GM12878 (cell line): ENCODE results near the gene FAM20A. TPM values are rescaled to one million over a fixed set of nuclear protein-coding genes. Genes with fewer than 3 reads are reported as not detected.

Experiments
- ATAC-seq: fragments of 200-7000 bp; cut with Tn5 transposase; 3 replicates; pipeline ENCODE4 v1.9.1; 2020; ENCODE audit warnings: mild to moderate bottlenecking, moderate library complexity
- BruUV-seq: library from RNA; stranded (reverse); fragments of 400-500 nt; replicated peaks from 2 replicates; lab custom pipeline; 2021; lab: Mats Ljungman, UMichigan
- CTCF ChIA-PET: fragments of 300-600 bp; sonication (Branson Sonifier 250); formaldehyde crosslinking; extraction: SDS; loops from one replicate; lab custom pipeline; 2021; ENCODE audit warnings: inconsistent platforms; lab: Yijun Ruan, JAX
- POLR2A ChIA-PET: fragments of 350-600 bp; formaldehyde crosslinking; extraction: SDS; loops from one replicate; lab custom pipeline; 2021; ENCODE audit warnings: inconsistent platforms; lab: Charles Lee
- RAD21 ChIA-PET: fragments of 300-600 bp; sonication (Branson Sonifier 250); formaldehyde crosslinking; loops from one replicate; lab custom pipeline; 2023; ENCODE audit warnings: antibody characterized with exemption; ENCODE audit not compliant: unreplicated experiment; lab: Charles Lee
- SMC1A ChIA-PET: fragments of 300-600 bp; sonication (Branson Sonifier 250); formaldehyde crosslinking; loops from one replicate; lab custom pipeline; 2023; ENCODE audit not compliant: unreplicated experiment, uncharacterized antibody; lab: Charles Lee
- DNase-seq: peaks from one replicate; pipeline ENCODE4 v3.0.0-alpha.2; 2011; ENCODE audit warnings: low read depth, low spot score
- FAIRE-seq: peaks from 3 replicates; lab custom pipeline; 2011; peaks lifted over from hg19 to GRCh38; lab: Jason Lieb, UNC
- H2AFZ ChIP-seq: 2 replicates; pipeline ENCODE4 v1.6.0; 2011; ENCODE audit warnings: low read depth, low read length, control low read depth; ENCODE audit not compliant: control insufficient read depth
- H3K27ac ChIP-seq: 2 replicates; pipeline ENCODE4 v1.5.1; 2011; ENCODE audit warnings: control low read depth; ENCODE audit not compliant: control insufficient read depth, insufficient read depth
- H3K27me3 ChIP-seq, 2 experiments: replicated peaks in 1 of 2; 2 replicates each; pipeline versions ENCODE4 v1.6.0 to v1.6.1; 2011; ENCODE audit warnings: low read length in 1 of 2; ENCODE audit not compliant: control insufficient read depth in 2 of 2, insufficient read depth in 2 of 2
- H3K36me3 ChIP-seq, 2 experiments: 2 replicates each; pipeline ENCODE4 v1.5.1; 2011; ENCODE audit warnings: low read length in 1 of 2; ENCODE audit not compliant: control insufficient read depth in 2 of 2, insufficient read depth in 2 of 2
- H3K4me1 ChIP-seq: 2 replicates; pipeline ENCODE4 v1.6.1; 2011; ENCODE audit warnings: mild to moderate bottlenecking, low read length, moderate library complexity, mixed read lengths; ENCODE audit not compliant: control insufficient read depth, insufficient read depth
- H3K4me2 ChIP-seq: 2 replicates; pipeline ENCODE4 v1.6.0; 2011; ENCODE audit warnings: control low read depth; ENCODE audit not compliant: control insufficient read depth, insufficient read depth
- H3K4me3 ChIP-seq: fragments of 200-600 bp; sonication (generic); 2 replicates; pipeline ENCODE4 v1.5.1; 2016
- H3K79me2 ChIP-seq: 2 replicates; pipeline ENCODE4 v1.6.0; 2011; ENCODE audit warnings: low read length; ENCODE audit not compliant: control insufficient read depth, insufficient read depth
- H3K9ac ChIP-seq: 2 replicates; pipeline ENCODE4 v1.8.0; 2011; ENCODE audit warnings: low read length, control low read depth, mixed read lengths; ENCODE audit not compliant: control insufficient read depth, insufficient read depth
- H3K9me3 ChIP-seq: replicated peaks from 3 replicates; pipeline ENCODE4 v1.5.1; 2011; ENCODE audit warnings: mild to moderate bottlenecking, low read length; ENCODE audit not compliant: control insufficient read depth, insufficient read depth
- H4K20me1 ChIP-seq: 2 replicates; pipeline ENCODE4 v1.6.0; 2011; ENCODE audit not compliant: control insufficient read depth, insufficient read depth
- BACH1 ChIP-seq: fragments of 450-650 bp; IDR thresholded peaks from 2 replicates; pipeline ENCODE4 v1.6.1; 2017; ENCODE audit warnings: mild to moderate bottlenecking, borderline replicate concordance
- CHD1 ChIP-seq: IDR thresholded peaks from 2 replicates; pipeline ENCODE4 v1.6.1; 2012; ENCODE audit warnings: low read depth, low read length, improper control_type of control experiment
- ELK1 ChIP-seq: IDR thresholded peaks from 2 replicates; pipeline ENCODE4 v1.6.1; 2012; ENCODE audit warnings: low read depth, low read length, improper control_type of control experiment
- ESRRA ChIP-seq: IDR thresholded peaks from 2 replicates; pipeline ENCODE4 v1.6.1; 2012; ENCODE audit warnings: mild to moderate bottlenecking, low read length, improper control_type of control experiment
- NFIC ChIP-seq: IDR thresholded peaks from 2 replicates; pipeline ENCODE4 v1.6.1; 2012; ENCODE audit warnings: low read depth, mild to moderate bottlenecking, inconsistent platforms, low read length, moderate library complexity
- RELB ChIP-seq: fragments of 450-650 bp; IDR thresholded peaks from 2 replicates; pipeline ENCODE4 v1.6.1; 2017; ENCODE audit warnings: low read depth, mild to moderate bottlenecking, moderate library complexity
- USF1 ChIP-seq: IDR thresholded peaks from 2 replicates; pipeline ENCODE4 v1.6.1; 2011; ENCODE audit warnings: borderline replicate concordance, low read depth, mild to moderate bottlenecking, moderate library complexity, mixed read lengths, low read length; ENCODE audit not compliant: insufficient read depth; ENCODE audit errors: extremely low read length
- ZBTB11 ChIP-seq: fragments of 450-650 bp; formaldehyde crosslinking; IDR thresholded peaks from 2 replicates; pipeline ENCODE4 v1.5.0; 2022; ENCODE audit warnings: mild to moderate bottlenecking, missing genetic modification characterization
- ZNF24 ChIP-seq: fragments of 450-650 bp; IDR thresholded peaks from 2 replicates; pipeline ENCODE4 v1.6.1; 2017; ENCODE audit warnings: antibody characterized with exemption, mild to moderate bottlenecking
- WGBS: methylation state at CpG from one replicate; pipeline ENCODE4 v1.1.6; 2016; ENCODE audit warnings: low lambda C conversion rate; ENCODE audit not compliant: insufficient replicate concordance, insufficient coverage; ENCODE audit errors: missing lambda C conversion rate; 5-methylcytosine and 5-hydroxymethylcytosine counted together
- in situ Hi-C: fragments of 300-500 bp; cut with MboI; formaldehyde crosslinking; loops from 9 replicates; pipeline ENCODE4 v1.14.3; 2018; ENCODE audit warnings: mixed read lengths
- intact Hi-C: fragments of 100-400 bp; cut with micrococcal nuclease; formaldehyde crosslinking; loops from one replicate; pipeline ENCODE4 v1.14.2; 2022; ENCODE audit not compliant: unreplicated experiment
- polyA plus RNA-seq, 11 experiments: library from polyadenylated mRNA; depleted of rRNA in 4 of 11; unstranded in 6 of 11; stranded (reverse) in 5 of 11; fragments of >200 nt; fragmentation: Nextera tagmentation in 4 of 11; fragmentation: Illumina TruSeq in 1 of 11; extraction: Ambion mirVana in 4 of 11; extraction: Trizol in 1 of 11; gene quantifications; 1 replicate in 1 of 11; 2 replicates in 10 of 11; pipeline versions ENCODE4 v1.2.1 to v1.2.3, GENCODE V29; 2011 to 2016; ENCODE audit warnings: inconsistent platforms in 2 of 11, missing spikeins in 2 of 11, low read depth in 1 of 11
- total RNA-seq, 4 experiments: library from RNA; depleted of rRNA in 3 of 4; stranded (reverse); fragments of >200 nt in 3 of 4; fragmentation: Illumina TruSeq in 1 of 4; extraction: Trizol in 1 of 4; gene quantifications; 2 replicates each; pipeline versions ENCODE4 v1.2.1 to v1.2.3, GENCODE V29; 2013 to 2021
- TF ChIP-seq, protein P1 (sequence below): IDR thresholded peaks from 2 replicates; pipeline ENCODE4 v1.6.1; 2012; ENCODE audit warnings: low read depth, low read length, improper control_type of control experiment

Gene FAM20A
- total and polyA plus RNA-seq, 10 of the 15 experiments (the other 5 are each of a cell fraction or from before 2014, with no cell fraction given): 0.13 TPM; not detected in 9

DNA sequence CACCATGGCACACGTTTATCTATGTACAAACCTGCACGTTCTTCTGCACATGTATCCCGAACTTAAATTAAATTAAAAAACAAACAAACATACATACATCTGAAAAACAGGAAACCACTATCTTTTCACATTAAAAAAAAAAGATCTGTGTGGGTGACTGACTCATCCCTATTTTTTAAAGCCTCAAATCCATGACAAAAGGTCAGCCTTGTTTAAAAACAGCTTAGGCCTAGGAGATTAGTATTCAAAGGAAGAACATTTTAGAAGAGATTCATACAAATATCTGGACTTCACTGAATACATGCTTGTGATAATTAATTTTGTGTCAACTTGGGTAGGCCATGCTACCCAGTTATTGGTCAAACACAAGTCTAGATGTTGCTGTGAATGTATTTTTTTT, 93.6 kb downstream of the FAM20A start:
- Histone ChIP-seq H3K79me2 (peaks cover 8% of the 10 kb centered on the region), H3K9me3 (no peaks in the 10 kb centered on the region), H3K4me3 (no peak overlapping the region), H3K27me3 (no peaks in the 10 kb centered on the region), H3K36me3 (no peaks in the 10 kb centered on the region), H3K4me1 (peaks cover 7% of the 10 kb centered on the region; the same call in 1 of the 2 replicates)
- in situ Hi-C loops: no loop called here
- BruUV-seq: no TSS peak
- ChIA-PET RAD21 (interaction anchor here (1.1 kb wide), 1 partner anchor 9 kb away, joined by 3 read pairs; no protein-coding TSS in a partner anchor), SMC1A (interaction anchor here (2.1 kb wide), 1 partner anchor 10 kb away, joined by 10 read pairs; no protein-coding TSS in a partner anchor), POLR2A (interaction anchor here (1.4 kb wide), 1 partner anchor 9 kb away, joined by 7 read pairs; no protein-coding TSS in a partner anchor)
- WGBS: 51% methylated on average over 3 of the region's 3 CpGs
- FAIRE-seq: no peak
- DNase-seq: no peak
- no peak for ATAC-seq
- TF ChIP-seq NFIC (no peak), ELK1 (no peak), ESRRA (no peak), RELB (no peak), USF1 (no peak), CHD1 (no peak), ZBTB11 (CRISPR knock-in tag) (no peak), ZNF24 (no peak), BACH1 (no peak)
- TF ChIP-seq, protein P1, sequence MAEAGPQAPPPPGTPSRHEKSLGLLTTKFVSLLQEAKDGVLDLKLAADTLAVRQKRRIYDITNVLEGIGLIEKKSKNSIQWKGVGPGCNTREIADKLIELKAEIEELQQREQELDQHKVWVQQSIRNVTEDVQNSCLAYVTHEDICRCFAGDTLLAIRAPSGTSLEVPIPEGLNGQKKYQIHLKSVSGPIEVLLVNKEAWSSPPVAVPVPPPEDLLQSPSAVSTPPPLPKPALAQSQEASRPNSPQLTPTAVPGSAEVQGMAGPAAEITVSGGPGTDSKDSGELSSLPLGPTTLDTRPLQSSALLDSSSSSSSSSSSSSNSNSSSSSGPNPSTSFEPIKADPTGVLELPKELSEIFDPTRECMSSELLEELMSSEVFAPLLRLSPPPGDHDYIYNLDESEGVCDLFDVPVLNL: no peak
- TF ChIP-seq, all 136 proteins: peak for 0
- H4K20me1 ChIP-seq: no peaks in the 10 kb centered on the region
- no peak overlapping the region for H3K4me2 ChIP-seq
- CTCF ChIA-PET: interaction anchor here (1.2 kb wide), 2 partner anchors 9 to 58 kb away, joined by 3 to 4 read pairs; no protein-coding TSS in a partner anchor
- no peak overlapping the region for H3K27ac ChIP-seq
- no peak overlapping the region for H2AFZ ChIP-seq
- intact Hi-C loops: no loop called here
- no peak overlapping the region for H3K9ac ChIP-seq
